GM21576 (cell line): ENCODE results near the gene HOXB13.

Experiments
- ATAC-seq: cut with Tn5 transposase; IDR thresholded peaks from one replicate; pipeline ENCODE4 v1.9.1; 2021; ENCODE audit warnings: mild to moderate bottlenecking, moderate library complexity; ENCODE audit not compliant: unreplicated experiment

The HOXB13 gene

GRCh38 chr17:48748718-48749566 lies 20.4 kb upstream of the HOXB13 start:
- no peak for ATAC-seq

GRCh38 chr17:48747445-48748363 lies 19.2 kb upstream of the HOXB13 start:
- ATAC-seq, result no peak

- ATAC-seq, result no peak
These were observed 18.4 kb upstream of the HOXB13 start for GRCh38 chr17:48746916-48747444.

GRCh38 chr17:48745381-48746275 lies 17.1 kb upstream of the HOXB13 start:
- ATAC-seq, result no peak

GRCh38 chr17:48740537-48740936 lies 12.0 kb upstream of the HOXB13 start:
- ATAC-seq, result no peak

- no peak for ATAC-seq
These were observed 10.4 kb upstream of the HOXB13 start for GRCh38 chr17:48738803-48739526.

GRCh38 chr17:48738424-48738802 lies 9.9 kb upstream of the HOXB13 start:
- ATAC-seq, result no peak

- ATAC-seq, result no peak
These were observed 8.9 kb upstream of the HOXB13 start for GRCh38 chr17:48737330-48738043.

- no peak for ATAC-seq
These were observed 6.5 kb upstream of the HOXB13 start for GRCh38 chr17:48735062-48735351.

GRCh38 chr17:48734333-48735061 lies 5.9 kb upstream of the HOXB13 start:
- ATAC-seq, result no peak

- no peak for ATAC-seq
These were observed 5.2 kb upstream of the HOXB13 start for GRCh38 chr17:48733632-48734328.

- ATAC-seq, result no peak
These were observed 4.4 kb upstream of the HOXB13 start for GRCh38 chr17:48732688-48733629.

- no peak for ATAC-seq
These were observed 2.8 kb upstream of the HOXB13 start for GRCh38 chr17:48731355-48731754.

GRCh38 chr17:48730240-48730550 lies 1.6 kb upstream of the HOXB13 start:
- no peak for ATAC-seq

- no peak for ATAC-seq
These were observed 1.0 kb upstream of the HOXB13 start for GRCh38 chr17:48729335-48730239.

- no peak for ATAC-seq
These were observed 955 bp downstream of the HOXB13 start for GRCh38 chr17:48727415-48728175.
